Adrenal gland (tissue), 12 donors: Measurements from ENCODE around the gene NRXN3. TPM values are rescaled to one million over a fixed set of nuclear protein-coding genes. Genes with fewer than 3 reads are reported as not detected.

Source experiments
- DNase-seq, 7 donors: peaks; one replicate each; pipeline ENCODE4 v3.0.0-alpha.2; 2019 to 2020
- H3K27ac ChIP-seq, 5 donors: fragments of 200-600 bp; sonication (generic) in 4 of 5; 1 replicate in 3 of 5; 2 replicates in 2 of 5; pipeline versions ENCODE4 v1.5.1 to v1.8.0; 2016 to 2020; ENCODE audit warnings: mild to moderate bottlenecking in 1 of 5
- H3K27me3 ChIP-seq: fragments of 200-600 bp; 2 replicates; pipeline ENCODE4 v1.8.0; 2021
- H3K36me3 ChIP-seq, 2 donors: fragments of 200-600 bp; replicated peaks in 1 of 2; 1 replicate in 1 of 2; 2 replicates in 1 of 2; pipeline versions ENCODE4 v1.5.1 to v1.8.0; 2018 to 2022
- H3K4me1 ChIP-seq, 2 donors: fragments of 200-600 bp; replicated peaks in 1 of 2; 1 replicate in 1 of 2; 2 replicates in 1 of 2; pipeline versions ENCODE4 v1.5.1 to v1.8.0; 2018 to 2021
- H3K4me3 ChIP-seq, 4 donors: fragments of 200-600 bp; sonication (generic) in 3 of 4; one replicate each; pipeline ENCODE4 v1.5.1; 2016 to 2018
- H3K9me3 ChIP-seq, 3 donors: fragments of 200-600 bp; sonication (generic) in 1 of 3; replicated peaks in 1 of 3; 1 replicate in 2 of 3; 2 replicates in 1 of 3; pipeline versions ENCODE4 v1.5.1 to v1.8.0; 2016 to 2021
- CTCF ChIP-seq, 6 experiments: fragments of 450-650 bp in 4 of 6; fragments of 200-600 bp in 2 of 6; sonication (generic) in 1 of 6; IDR thresholded peaks; 1 replicate in 5 of 6; 2 replicates in 1 of 6; pipeline versions ENCODE4 v1.5.1 to v1.8.0; 2016 to 2021; ENCODE audit warnings: antibody characterized with exemption in 6 of 6, mild to moderate bottlenecking in 2 of 6, moderate library complexity in 1 of 6
- POLR2A ChIP-seq, 2 donors: fragments of 450-650 bp; IDR thresholded peaks; one replicate each; pipeline ENCODE4 v1.6.1; 2017; ENCODE audit warnings: antibody characterized with exemption in 2 of 2, mild to moderate bottlenecking in 2 of 2, moderate library complexity in 1 of 2
- WGBS, 4 donors: extraction: QIAGEN DNeasy Blood & Tissue Kit in 2 of 4; methylation state at CpG; one replicate each; pipeline versions ENCODE4 v1.1.5 to v1.1.7; 2013 to 2017; 5-methylcytosine and 5-hydroxymethylcytosine counted together
- intact Hi-C, 2 donors: fragments of 100-400 bp; cut with DNase I; formaldehyde crosslinking; loops; one replicate each; pipeline versions ENCODE4 v1.14.1 to v1.15.0; 2022 to 2023
- polyA plus RNA-seq, 3 donors: library from polyadenylated mRNA; stranded (reverse); fragments of 200-250 nt in 2 of 3; fragments of 350-450 nt in 1 of 3; fragmentation: Illumina TruSeq in 1 of 3; extraction: RNeasy Lipid Tissue Mini Kit (QIAGEN cat#74804) in 1 of 3; gene quantifications; one replicate each; pipeline ENCODE4 v1.2.3, GENCODE V29; 2013 to 2014
- total RNA-seq, 9 donors: library from RNA; depleted of rRNA in 4 of 9; stranded (reverse); fragments of >200 nt in 4 of 9; fragments of 120-200 nt in 1 of 9; fragmentation: NEBNext Ultra II Directional in 1 of 9; extraction: Animal tissue kit (Norgen Biotek cat#: 25700) in 1 of 9; gene quantifications; one replicate each; pipeline versions ENCODE4 v1.1.0 to v1.2.4, GENCODE V29; 2013 to 2023
- donor health status: healthy with polysubstance abuse.
- donor health status: Bipolar disorder and iron deficiency.
- donor health status: DM: yes; HTN: yes; CAD: no.
- donor health status: DM: no; HTN: no; CAD: no.
- donor health status: DM: no; HTN: no; CAD: no.
- donor health status: DM: yes; HTN: yes; CAD: no.

The NRXN3 gene
- total and polyA plus RNA-seq, 12 donors, result 0.09 to 8.5 (median 1.6) TPM

GRCh38 chr14:79656056-79656455, 1485.9 kb downstream of the NRXN3 start:
- H3K9me3 ChIP-seq, result no peaks in the 10 kb centered on the region
- no peak overlapping the region for H3K4me3 ChIP-seq
- WGBS, 4 donors, result 57 to 76% (median 69%) methylated on average over 2 to 7 of the region's 7 CpGs
- TF ChIP-seq CTCF (IDR thresholded peaks at IDR 0.05) (no peak), POLR2A (IDR thresholded peaks at IDR 0.05) (no peak)
- no peak for DNase-seq
- H3K27me3 ChIP-seq, result no peaks in the 10 kb centered on the region
- H3K4me1 ChIP-seq, result no peaks in the 10 kb centered on the region
- H3K27ac ChIP-seq, result no peak overlapping the region
- no peaks in the 10 kb centered on the region for H3K36me3 ChIP-seq
- intact Hi-C loops, result no loop called here

- intact Hi-C loops, result no loop called here
- TF ChIP-seq CTCF (IDR thresholded peaks at IDR 0.05) (no peak), POLR2A (IDR thresholded peaks at IDR 0.05) (no peak)
- H3K4me3 ChIP-seq, result no peak overlapping the region
These were observed 1486.3 kb downstream of the NRXN3 start for GRCh38 chr14:79656496-79656895.

GRCh38 chr14:79658221-79658620, 1488.0 kb downstream of the NRXN3 start:
- Histone ChIP-seq H3K27me3 (no peaks in the 10 kb centered on the region), H3K36me3 (no peaks in the 10 kb centered on the region), H3K9me3 (no peaks in the 10 kb centered on the region), H3K27ac (no peak overlapping the region), H3K4me1 (no peaks in the 10 kb centered on the region), H3K4me3 (no peak overlapping the region)
- WGBS, 4 donors, result 65 to 83% (median 79%) methylated on average over 5 of the region's 5 CpGs
- intact Hi-C loops, result no loop called here
- DNase-seq, result no peak
- no peak for TF ChIP-seq POLR2A (IDR thresholded peaks at IDR 0.05)
- TF ChIP-seq CTCF (IDR thresholded peaks at IDR 0.05), result no peak

More at GRCh38 chr14:79656496-79656895, 1486.3 kb downstream of the NRXN3 start:
- H3K36me3 ChIP-seq, result no peaks in the 10 kb centered on the region
- no peaks in the 10 kb centered on the region for H3K9me3 ChIP-seq
- 59 to 65% (median 63%) methylated on average over 7 of the region's 7 CpGs for WGBS, 4 donors
- no peaks in the 10 kb centered on the region for H3K4me1 ChIP-seq
- DNase-seq, result no peak
- no peaks in the 10 kb centered on the region for H3K27me3 ChIP-seq
- H3K27ac ChIP-seq, result no peak overlapping the region

- 74 to 82% (median 77%) methylated on average over 4 of the region's 4 CpGs for WGBS, 4 donors
- TF ChIP-seq POLR2A (IDR thresholded peaks at IDR 0.05), result no peak
- TF ChIP-seq CTCF (IDR thresholded peaks at IDR 0.05), result no peak
- Histone ChIP-seq H3K9me3 (no peaks in the 10 kb centered on the region), H3K27ac (no peak overlapping the region), H3K4me3 (no peak overlapping the region), H3K36me3 (no peaks in the 10 kb centered on the region), H3K4me1 (no peaks in the 10 kb centered on the region), H3K27me3 (no peaks in the 10 kb centered on the region)
- intact Hi-C loops, result no loop called here
- DNase-seq, result no peak
These were observed 1488.6 kb downstream of the NRXN3 start for GRCh38 chr14:79658769-79659168.
